ENCODE results near the gene PLXNA2. TPM values are rescaled to one million over a fixed set of nuclear protein-coding genes. Genes with fewer than 3 reads are reported as not detected.

PLXNA2 gene
- total and polyA plus RNA-seq, 2 of the 4 experiments (the other 2 are of a cell fraction), result 0.72 to 1.1 TPM

DNA sequence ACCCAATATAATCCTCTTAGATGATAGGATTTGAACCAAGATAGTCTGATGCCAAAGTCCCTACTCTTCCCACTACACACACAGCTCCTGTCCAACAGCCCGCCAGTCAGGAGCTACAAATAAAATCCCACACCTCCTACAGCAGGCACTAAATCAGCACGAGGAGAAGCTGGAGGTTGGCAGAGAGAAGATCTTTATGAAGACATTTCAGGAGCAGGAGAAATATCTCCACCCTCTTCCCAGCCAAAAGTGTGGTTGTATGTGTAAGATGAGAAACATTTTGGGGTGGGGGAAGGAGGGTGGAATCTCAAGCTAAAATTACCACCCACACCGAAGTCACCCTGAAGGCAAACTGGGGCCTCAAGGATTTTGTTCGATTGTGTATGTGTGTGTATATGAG is 54.5 kb downstream of the PLXNA2 start:
- dilution Hi-C loops (cut with HindIII; ENCODE audit: low sequenced_read_pairs, unreplicated experiment) (no loop called here), in situ Hi-C loops (cut with MboI; ENCODE audit: low sequenced_read_pairs) (no loop called here), intact Hi-C loops (cut with micrococcal nuclease) (no loop called here)
- peaks cover 0 to 7% of the 10 kb centered on the region in 2 experiments; a peak in 2 of 4 replicates for H3K79me1 ChIP-seq (ENCODE audit: low read depth in 1 of 2, low read length in 2 of 2)
- H3K4me1 ChIP-seq (ENCODE audit: control insufficient read depth, insufficient read depth, low read length), result peaks cover 10% of the 10 kb centered on the region
- no peak overlapping the region for H3K56ac ChIP-seq (ENCODE audit: extremely low read depth, insufficient read depth, low read length)
- WGBS, 2 experiments (ENCODE audit: extremely low coverage in 2 of 2, insufficient read length in 1 of 2), result no CpG with 5 or more reads among the region's 4 CpGs
- no peak overlapping the region for H4K8ac ChIP-seq (ENCODE audit: low read depth in 2 of 2, low read length in 2 of 2)
- H3K18ac ChIP-seq (ENCODE audit: low read depth, low read length), result no peak overlapping the region
- H2AK5ac ChIP-seq (ENCODE audit: low read depth, low read length), result no peak overlapping the region
- no peak overlapping the region for H2BK15ac ChIP-seq (ENCODE audit: low read depth, low read length)
- H3K14ac ChIP-seq (replicated peaks; ENCODE audit: low read depth, low read length), result no peak overlapping the region
- TF ChIP-seq RCOR1 (IDR thresholded peaks at IDR 0.05; ENCODE audit: insufficient replicate concordance, low read length) (no peak), CEBPB (IDR thresholded peaks at IDR 0.05; ENCODE audit: low read depth, low read length) (no peak), CHD1 (IDR thresholded peaks at IDR 0.05; ENCODE audit: low read depth, low read length) (no peak), RFX5 (IDR thresholded peaks at IDR 0.05; ENCODE audit: low read depth, low read length) (no peak), BHLHE40 (IDR thresholded peaks at IDR 0.05; ENCODE audit: low read depth, low read length) (no peak), POLR2A (IDR thresholded peaks at IDR 0.05; ENCODE audit: low read depth, low read length) (no peak), MAFK (IDR thresholded peaks at IDR 0.05; ENCODE audit: low read depth, low read length) (no peak), MXI1 (IDR thresholded peaks at IDR 0.05; ENCODE audit: borderline replicate concordance, low read depth, low read length) (no peak), NFE2L2 (IDR thresholded peaks at IDR 0.05; ENCODE audit: low read depth, low read length) (no peak), SMC3 (IDR thresholded peaks at IDR 0.05; ENCODE audit: low read depth, low read length) (no peak), FOS (IDR thresholded peaks at IDR 0.05; ENCODE audit: low read depth, low read length) (no peak), MAZ (IDR thresholded peaks at IDR 0.05; ENCODE audit: borderline replicate concordance, low read depth, low read length) (no peak), RAD21 (IDR thresholded peaks at IDR 0.05; ENCODE audit: low read length) (no peak)
- TF ChIP-seq, protein P1, sequence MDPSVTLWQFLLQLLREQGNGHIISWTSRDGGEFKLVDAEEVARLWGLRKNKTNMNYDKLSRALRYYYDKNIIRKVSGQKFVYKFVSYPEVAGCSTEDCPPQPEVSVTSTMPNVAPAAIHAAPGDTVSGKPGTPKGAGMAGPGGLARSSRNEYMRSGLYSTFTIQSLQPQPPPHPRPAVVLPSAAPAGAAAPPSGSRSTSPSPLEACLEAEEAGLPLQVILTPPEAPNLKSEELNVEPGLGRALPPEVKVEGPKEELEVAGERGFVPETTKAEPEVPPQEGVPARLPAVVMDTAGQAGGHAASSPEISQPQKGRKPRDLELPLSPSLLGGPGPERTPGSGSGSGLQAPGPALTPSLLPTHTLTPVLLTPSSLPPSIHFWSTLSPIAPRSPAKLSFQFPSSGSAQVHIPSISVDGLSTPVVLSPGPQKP (IDR thresholded peaks at IDR 0.05; ENCODE audit: borderline replicate concordance, low read depth, low read length), result no peak
- TF ChIP-seq, protein P2, sequence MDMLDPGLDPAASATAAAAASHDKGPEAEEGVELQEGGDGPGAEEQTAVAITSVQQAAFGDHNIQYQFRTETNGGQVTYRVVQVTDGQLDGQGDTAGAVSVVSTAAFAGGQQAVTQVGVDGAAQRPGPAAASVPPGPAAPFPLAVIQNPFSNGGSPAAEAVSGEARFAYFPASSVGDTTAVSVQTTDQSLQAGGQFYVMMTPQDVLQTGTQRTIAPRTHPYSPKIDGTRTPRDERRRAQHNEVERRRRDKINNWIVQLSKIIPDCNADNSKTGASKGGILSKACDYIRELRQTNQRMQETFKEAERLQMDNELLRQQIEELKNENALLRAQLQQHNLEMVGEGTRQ (IDR thresholded peaks at IDR 0.05; ENCODE audit: low read depth, low read length), result no peak
- TF ChIP-seq, protein P3, sequence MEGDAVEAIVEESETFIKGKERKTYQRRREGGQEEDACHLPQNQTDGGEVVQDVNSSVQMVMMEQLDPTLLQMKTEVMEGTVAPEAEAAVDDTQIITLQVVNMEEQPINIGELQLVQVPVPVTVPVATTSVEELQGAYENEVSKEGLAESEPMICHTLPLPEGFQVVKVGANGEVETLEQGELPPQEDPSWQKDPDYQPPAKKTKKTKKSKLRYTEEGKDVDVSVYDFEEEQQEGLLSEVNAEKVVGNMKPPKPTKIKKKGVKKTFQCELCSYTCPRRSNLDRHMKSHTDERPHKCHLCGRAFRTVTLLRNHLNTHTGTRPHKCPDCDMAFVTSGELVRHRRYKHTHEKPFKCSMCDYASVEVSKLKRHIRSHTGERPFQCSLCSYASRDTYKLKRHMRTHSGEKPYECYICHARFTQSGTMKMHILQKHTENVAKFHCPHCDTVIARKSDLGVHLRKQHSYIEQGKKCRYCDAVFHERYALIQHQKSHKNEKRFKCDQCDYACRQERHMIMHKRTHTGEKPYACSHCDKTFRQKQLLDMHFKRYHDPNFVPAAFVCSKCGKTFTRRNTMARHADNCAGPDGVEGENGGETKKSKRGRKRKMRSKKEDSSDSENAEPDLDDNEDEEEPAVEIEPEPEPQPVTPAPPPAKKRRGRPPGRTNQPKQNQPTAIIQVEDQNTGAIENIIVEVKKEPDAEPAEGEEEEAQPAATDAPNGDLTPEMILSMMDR (conservative IDR thresholded peaks at IDR 0.05; ENCODE audit: low read depth, low read length), result no peak
- no peak overlapping the region for H2AFZ ChIP-seq (replicated peaks; ENCODE audit: low read length, poor library complexity)
- DNase-seq, result no peak
- H3K27me3 ChIP-seq (ENCODE audit: control insufficient read depth, insufficient read depth, low read length), result no peaks in the 10 kb centered on the region
- POLR2A ChIA-PET (ENCODE audit: unreplicated experiment), result no interaction called here
- no peak overlapping the region for H3K9ac ChIP-seq (ENCODE audit: low read depth, low read length)
- H3K4me2 ChIP-seq (ENCODE audit: low read depth, low read length), result no peak overlapping the region
- H3K36me3 ChIP-seq (ENCODE audit: control insufficient read depth, insufficient read depth, low read length), result no peaks in the 10 kb centered on the region
- no peaks in the 10 kb centered on the region for H4K20me1 ChIP-seq (ENCODE audit: insufficient read depth, low read length)
- H4K5ac ChIP-seq (ENCODE audit: low read depth, low read length), result no peak overlapping the region
- H2BK5ac ChIP-seq (ENCODE audit: low read depth, low read length, poor library complexity, severe bottlenecking), result no peak overlapping the region
- no peak overlapping the region for H3K4me3 ChIP-seq (ENCODE audit: insufficient read depth, low read depth, low read length)
- no peak overlapping the region for H3K27ac ChIP-seq (ENCODE audit: insufficient read depth, low read length)
- H2BK120ac ChIP-seq (ENCODE audit: low read depth, low read length), result no peak overlapping the region
- ATAC-seq (ENCODE audit: low read depth), result no peak
- no peak overlapping the region for H2BK20ac ChIP-seq (ENCODE audit: low read depth, low read length)
- no peak overlapping the region for H3K4ac ChIP-seq (ENCODE audit: low read depth, low read length)
- no TSS peak for BruUV-seq (replicated peaks)
- CTCF ChIA-PET, result interaction anchor here (0.9 kb wide), 1 partner anchor 18 kb away, joined by 3 read pairs; no protein-coding TSS in a partner anchor
- H2AK9ac ChIP-seq (replicated peaks; ENCODE audit: low read depth, low read length, poor library complexity), result no peak overlapping the region
- H4K91ac ChIP-seq (ENCODE audit: insufficient read depth, low read depth, low read length), result no peak overlapping the region
- peaks cover 15% of the 10 kb centered on the region for H3K9me1 ChIP-seq (ENCODE audit: insufficient read depth, low read length)
- no peak overlapping the region for H3K23ac ChIP-seq (ENCODE audit: low read depth, low read length)
- no peaks in the 10 kb centered on the region for H3K9me3 ChIP-seq (ENCODE audit: control insufficient read depth, insufficient read depth, low read length)
